ENCODE data around the gene RASA2. TPM values are rescaled to one million over a fixed set of nuclear protein-coding genes. Genes with fewer than 3 reads are reported as not detected.

Gene RASA2
- total RNA-seq, 4 donors from 2014 or later = 12.0 to 45.5 (median 23.3) TPM

GRCh38 chr3:141546586-141546985 is 59.8 kb downstream of the RASA2 start:
- no peak for TF ChIP-seq POLR2A (IDR thresholded peaks at IDR 0.05)
- TF ChIP-seq CTCF (IDR thresholded peaks at IDR 0.05) = no peak
- no peaks in the 10 kb centered on the region for H3K27me3 ChIP-seq
- no peak overlapping the region for H3K4me3 ChIP-seq (replicated peaks in 1 of 3)
- no peaks in the 10 kb centered on the region for H3K4me1 ChIP-seq
- no peaks in the 10 kb centered on the region for H3K36me3 ChIP-seq
- no peak for DNase-seq
- H3K27ac ChIP-seq = no peak overlapping the region
- intact Hi-C loops (cut with DNase I) = no loop called here
- WGBS, 2 donors = 97 to 99% methylated on average over 3 of the region's 3 CpGs
- H3K9me3 ChIP-seq = no peaks in the 10 kb centered on the region

- H3K4me3 ChIP-seq (replicated peaks in 1 of 3) = no peak overlapping the region
- H3K9me3 ChIP-seq = no peaks in the 10 kb centered on the region
- intact Hi-C loops (cut with DNase I) = no loop called here
- 97 to 100% methylated on average over 2 of the region's 2 CpGs for WGBS, 2 donors
- no peaks in the 10 kb centered on the region for H3K4me1 ChIP-seq
- no peaks in the 10 kb centered on the region for H3K27me3 ChIP-seq
- no peak for TF ChIP-seq CTCF (IDR thresholded peaks at IDR 0.05)
- no peak for TF ChIP-seq POLR2A (IDR thresholded peaks at IDR 0.05)
- no peak for DNase-seq
- H3K27ac ChIP-seq = no peak overlapping the region
- no peaks in the 10 kb centered on the region for H3K36me3 ChIP-seq
Observed at GRCh38 chr3:141547791-141548190, 61.0 kb downstream of the RASA2 start.

- intact Hi-C loops (cut with DNase I) = no loop called here
- TF ChIP-seq CTCF (IDR thresholded peaks at IDR 0.05) (no peak), POLR2A (IDR thresholded peaks at IDR 0.05) (no peak)
- DNase-seq = no peak
- Histone ChIP-seq H3K36me3 (no peaks in the 10 kb centered on the region), H3K27me3 (no peaks in the 10 kb centered on the region), H3K4me3 (replicated peaks in 1 of 3) (no peak overlapping the region), H3K27ac (no peak overlapping the region), H3K9me3 (no peaks in the 10 kb centered on the region), H3K4me1 (no peaks in the 10 kb centered on the region)
- 95 to 96% methylated on average over 2 of the region's 2 CpGs for WGBS, 2 donors
Observed at GRCh38 chr3:141550926-141551665, 64.3 kb downstream of the RASA2 start.

GRCh38 chr3:141552440-141552991 is 65.7 kb downstream of the RASA2 start:
- no peaks in the 10 kb centered on the region for H3K27me3 ChIP-seq
- intact Hi-C loops (cut with DNase I) = no loop called here
- no peak overlapping the region for H3K27ac ChIP-seq
- no peaks in the 10 kb centered on the region for H3K4me1 ChIP-seq
- DNase-seq = no peak
- H3K4me3 ChIP-seq (replicated peaks in 1 of 3) = no peak overlapping the region
- WGBS, 2 donors = 74 to 79% methylated on average over 2 of the region's 2 CpGs
- TF ChIP-seq POLR2A (IDR thresholded peaks at IDR 0.05) (no peak), CTCF (IDR thresholded peaks at IDR 0.05) (no peak)
- H3K36me3 ChIP-seq = no peaks in the 10 kb centered on the region
- no peaks in the 10 kb centered on the region for H3K9me3 ChIP-seq

- no peak for DNase-seq
- Histone ChIP-seq H3K9me3 (no peaks in the 10 kb centered on the region), H3K27me3 (no peaks in the 10 kb centered on the region), H3K4me3 (replicated peaks in 1 of 3) (no peak overlapping the region), H3K4me1 (no peaks in the 10 kb centered on the region), H3K27ac (no peak overlapping the region), H3K36me3 (no peaks in the 10 kb centered on the region)
- 71 to 87% methylated on average over 1 of the region's 1 CpG for WGBS, 2 donors
- intact Hi-C loops (cut with DNase I) = no loop called here
- TF ChIP-seq POLR2A (IDR thresholded peaks at IDR 0.05) = no peak
- no peak for TF ChIP-seq CTCF (IDR thresholded peaks at IDR 0.05)
Observed at GRCh38 chr3:141553055-141553454, 66.2 kb downstream of the RASA2 start.
